ENCODE data around the gene DUSP11. TPM values are rescaled to one million over a fixed set of nuclear protein-coding genes. Genes with fewer than 3 reads are reported as not detected.
"Not testable (repeated sequence)": the region's sequence is repeated elsewhere in the genome, so short reads cannot be mapped to it uniquely, and the experiment has no call there.

DUSP11 gene
- total and polyA plus RNA-seq, 4 donors = 13.9 to 44.1 (median 17.0) TPM

DNA sequence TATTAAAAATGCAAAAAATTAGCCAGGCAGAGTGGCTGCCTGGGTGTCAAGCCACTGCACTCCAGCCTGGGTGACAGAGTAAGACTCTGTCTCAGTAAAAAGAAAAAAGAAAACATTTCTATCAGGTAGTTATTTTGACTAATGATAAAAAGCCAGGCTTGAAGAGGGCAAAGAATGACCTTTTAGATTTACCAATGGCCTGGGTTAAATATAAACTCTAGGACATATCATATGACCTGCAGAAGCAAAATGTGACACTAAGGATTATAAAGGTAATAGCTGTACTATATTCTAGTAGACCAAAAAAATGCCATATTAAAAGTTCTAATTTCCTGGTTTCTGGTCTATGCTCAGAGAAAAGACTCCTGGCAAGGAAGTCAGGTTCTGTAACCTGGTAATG is 32.7 kb upstream of the DUSP11 start:
- Histone ChIP-seq H3K27me3 (ENCODE audit: control insufficient read depth in 3 of 3, insufficient read depth in 3 of 3, low read length in 2 of 3) (no peaks in the 10 kb centered on the region), H3K4me3 (no peak overlapping the region)
- ATAC-seq (ENCODE audit: insufficient read depth, low FRiP score) = no peak

GRCh38 chr2:73811878-73812277 is 32.0 kb upstream of the DUSP11 start:
- Histone ChIP-seq H3K9me3 (ENCODE audit: control insufficient read depth in 4 of 4, insufficient read depth in 3 of 4, low read length in 3 of 4) (no peaks in the 10 kb centered on the region), H3K9ac (ENCODE audit: insufficient read depth in 1 of 2, low read length in 2 of 2) (no peak overlapping the region), H3K4me3 (no peak overlapping the region), H3K27me3 (ENCODE audit: control insufficient read depth in 3 of 3, insufficient read depth in 3 of 3, low read length in 2 of 3) (no peaks in the 10 kb centered on the region), H3K27ac (ENCODE audit: low read depth in 1 of 2, low read length in 1 of 2) (no peak overlapping the region), H3K4me1 (ENCODE audit: control insufficient read depth in 5 of 5, insufficient read depth in 5 of 5, low read length in 5 of 5) (no peaks in the 10 kb centered on the region), H3K36me3 (ENCODE audit: control insufficient read depth in 4 of 4, insufficient read depth in 4 of 4, low read length in 4 of 4) (no peaks in the 10 kb centered on the region)
- ATAC-seq (ENCODE audit: insufficient read depth, low FRiP score) (no peak), DNase-seq (no peak)
- TF ChIP-seq, protein P1, sequence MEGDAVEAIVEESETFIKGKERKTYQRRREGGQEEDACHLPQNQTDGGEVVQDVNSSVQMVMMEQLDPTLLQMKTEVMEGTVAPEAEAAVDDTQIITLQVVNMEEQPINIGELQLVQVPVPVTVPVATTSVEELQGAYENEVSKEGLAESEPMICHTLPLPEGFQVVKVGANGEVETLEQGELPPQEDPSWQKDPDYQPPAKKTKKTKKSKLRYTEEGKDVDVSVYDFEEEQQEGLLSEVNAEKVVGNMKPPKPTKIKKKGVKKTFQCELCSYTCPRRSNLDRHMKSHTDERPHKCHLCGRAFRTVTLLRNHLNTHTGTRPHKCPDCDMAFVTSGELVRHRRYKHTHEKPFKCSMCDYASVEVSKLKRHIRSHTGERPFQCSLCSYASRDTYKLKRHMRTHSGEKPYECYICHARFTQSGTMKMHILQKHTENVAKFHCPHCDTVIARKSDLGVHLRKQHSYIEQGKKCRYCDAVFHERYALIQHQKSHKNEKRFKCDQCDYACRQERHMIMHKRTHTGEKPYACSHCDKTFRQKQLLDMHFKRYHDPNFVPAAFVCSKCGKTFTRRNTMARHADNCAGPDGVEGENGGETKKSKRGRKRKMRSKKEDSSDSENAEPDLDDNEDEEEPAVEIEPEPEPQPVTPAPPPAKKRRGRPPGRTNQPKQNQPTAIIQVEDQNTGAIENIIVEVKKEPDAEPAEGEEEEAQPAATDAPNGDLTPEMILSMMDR (IDR thresholded peaks at IDR 0.05; ENCODE audit: control extremely low read depth, extremely low read depth) = no peak

More for the DNA sequence above, 32.7 kb upstream of the DUSP11 start:
- Histone ChIP-seq H3K36me3 (ENCODE audit: control insufficient read depth in 4 of 4, insufficient read depth in 4 of 4, low read length in 4 of 4) (no peaks in the 10 kb centered on the region), H3K4me1 (ENCODE audit: control insufficient read depth in 5 of 5, insufficient read depth in 5 of 5, low read length in 5 of 5) (no peaks in the 10 kb centered on the region), H3K9me3 (ENCODE audit: control insufficient read depth in 4 of 4, insufficient read depth in 3 of 4, low read length in 3 of 4) (no peaks in the 10 kb centered on the region), H3K9ac (ENCODE audit: insufficient read depth in 1 of 2, low read length in 2 of 2) (no peak overlapping the region), H3K27ac (ENCODE audit: low read depth in 1 of 2, low read length in 1 of 2) (no peak overlapping the region)
- no peak for DNase-seq
- TF ChIP-seq, protein P1 (IDR thresholded peaks at IDR 0.05; ENCODE audit: control extremely low read depth, extremely low read depth) = no peak

- not testable (repeated sequence) for H3K27ac ChIP-seq (ENCODE audit: low read depth in 1 of 2, low read length in 1 of 2); H3K36me3 ChIP-seq (ENCODE audit: control insufficient read depth in 4 of 4, insufficient read depth in 4 of 4, low read length in 4 of 4); H3K4me3 ChIP-seq; DNase-seq; H3K9ac ChIP-seq (ENCODE audit: insufficient read depth in 1 of 2, low read length in 2 of 2); H3K4me1 ChIP-seq (ENCODE audit: control insufficient read depth in 5 of 5, insufficient read depth in 5 of 5, low read length in 5 of 5); H3K9me3 ChIP-seq (ENCODE audit: control insufficient read depth in 4 of 4, insufficient read depth in 3 of 4, low read length in 3 of 4); ATAC-seq (ENCODE audit: insufficient read depth, low FRiP score); H3K27me3 ChIP-seq (ENCODE audit: control insufficient read depth in 3 of 3, insufficient read depth in 3 of 3, low read length in 2 of 3)
- 34 to 64% methylated on average over 2 to 3 of the region's 3 CpGs for WGBS, 2 donors
Measured at GRCh38 chr2:73783883-73784282, 4.0 kb upstream of the DUSP11 start, which contains the start of gene C2orf78. C2orf78 (plus strand) TSS chr2:73784183; CDS start chr2:73784310, 127 bp downstream.

- DNase-seq; H3K27ac ChIP-seq (ENCODE audit: low read depth in 1 of 2, low read length in 1 of 2); H3K27me3 ChIP-seq (ENCODE audit: control insufficient read depth in 3 of 3, insufficient read depth in 3 of 3, low read length in 2 of 3); H3K4me1 ChIP-seq (ENCODE audit: control insufficient read depth in 5 of 5, insufficient read depth in 5 of 5, low read length in 5 of 5); ATAC-seq (ENCODE audit: insufficient read depth, low FRiP score); H3K4me3 ChIP-seq; H3K9ac ChIP-seq (ENCODE audit: insufficient read depth in 1 of 2, low read length in 2 of 2); H3K36me3 ChIP-seq (ENCODE audit: control insufficient read depth in 4 of 4, insufficient read depth in 4 of 4, low read length in 4 of 4); H3K9me3 ChIP-seq (ENCODE audit: control insufficient read depth in 4 of 4, insufficient read depth in 3 of 4, low read length in 3 of 4): not testable (repeated sequence)
- WGBS, 2 donors = 85 to 88% methylated on average over 15 of the region's 15 CpGs
Measured at GRCh38 chr2:73783402-73783801, 3.5 kb upstream of the DUSP11 start.

- Histone ChIP-seq H3K9me3 (ENCODE audit: control insufficient read depth in 4 of 4, insufficient read depth in 3 of 4, low read length in 3 of 4) (no peaks in the 10 kb centered on the region), H3K4me1 (ENCODE audit: control insufficient read depth in 5 of 5, insufficient read depth in 5 of 5, low read length in 5 of 5) (peaks cover 0 to 15% (median 7%) of the 10 kb centered on the region in 5 donors), H3K4me3 (no peak overlapping the region), H3K36me3 (ENCODE audit: control insufficient read depth in 4 of 4, insufficient read depth in 4 of 4, low read length in 4 of 4) (peaks cover 0 to 12% (median 7%) of the 10 kb centered on the region in 4 donors), H3K27ac (ENCODE audit: low read depth in 1 of 2, low read length in 1 of 2) (no peak overlapping the region), H3K27me3 (ENCODE audit: control insufficient read depth in 3 of 3, insufficient read depth in 3 of 3, low read length in 2 of 3) (no peaks in the 10 kb centered on the region), H3K9ac (ENCODE audit: insufficient read depth in 1 of 2, low read length in 2 of 2) (no peak overlapping the region)
- DNase-seq (no peak), ATAC-seq (ENCODE audit: insufficient read depth, low FRiP score) (no peak)
- TF ChIP-seq, protein P1 (IDR thresholded peaks at IDR 0.05; ENCODE audit: control extremely low read depth, extremely low read depth) = no peak
- WGBS, 2 donors = 3 to 7% methylated on average over 7 of the region's 7 CpGs
Measured at GRCh38 chr2:73780237-73780582, 307 bp upstream of the DUSP11 start.

GRCh38 chr2:73778867-73779466 is 936 bp downstream of the DUSP11 start:
- Histone ChIP-seq H3K4me3 (peak overlapping the region; percentile 66), H3K4me1 (ENCODE audit: control insufficient read depth in 5 of 5, insufficient read depth in 5 of 5, low read length in 5 of 5) (peaks cover 0 to 15% (median 7%) of the 10 kb centered on the region in 5 donors), H3K27ac (ENCODE audit: low read depth in 1 of 2, low read length in 1 of 2) (peak overlapping the region in 1 of 2 donors; percentile 94), H3K36me3 (ENCODE audit: control insufficient read depth in 4 of 4, insufficient read depth in 4 of 4, low read length in 4 of 4) (peaks cover 0 to 18% (median 12%) of the 10 kb centered on the region in 4 donors), H3K9ac (ENCODE audit: insufficient read depth in 1 of 2, low read length in 2 of 2) (peak overlapping the region; percentile 86 to 92)
- H3K27me3 ChIP-seq (ENCODE audit: control insufficient read depth in 3 of 3, insufficient read depth in 3 of 3, low read length in 2 of 3); H3K9me3 ChIP-seq (ENCODE audit: control insufficient read depth in 4 of 4, insufficient read depth in 3 of 4, low read length in 3 of 4); ATAC-seq (ENCODE audit: insufficient read depth, low FRiP score); DNase-seq: not testable (repeated sequence)
- 70 to 74% methylated on average over 18 of the region's 18 CpGs for WGBS, 2 donors
